Measurements from ENCODE around the gene REXO2.
A peak's percentile ranks its signal among the peaks of the same experiment; 100 is the strongest.

- TF ChIP-seq CTCF (conservative IDR thresholded peaks at IDR 0.05; ENCODE audit: low read depth, low read length), result peak; percentile 51
- peak; percentile 31; the same call in 1 of the 2 replicates for TF ChIP-seq FOS (IDR thresholded peaks at IDR 0.05; ENCODE audit: low read depth, low read length)
- peak; percentile 58 for TF ChIP-seq POLR2A (IDR thresholded peaks at IDR 0.05; ENCODE audit: low read depth, low read length)
- peak; percentile 81 for TF ChIP-seq BHLHE40 (IDR thresholded peaks at IDR 0.05; ENCODE audit: low read depth, low read length)
- 0 out of 2 replicates have a peak, but pooled peaks have one; percentile 18 for TF ChIP-seq SMC3 (IDR thresholded peaks at IDR 0.05; ENCODE audit: low read depth, low read length)
- TF ChIP-seq NFE2L2 (IDR thresholded peaks at IDR 0.05; ENCODE audit: low read depth, low read length), result no peak
- TF ChIP-seq RFX5 (IDR thresholded peaks at IDR 0.05; ENCODE audit: low read depth, low read length), result no peak
- TF ChIP-seq MXI1 (IDR thresholded peaks at IDR 0.05; ENCODE audit: borderline replicate concordance, low read depth, low read length), result peak; percentile 92; the same call in 1 of the 2 replicates
- peak; percentile 50; the same call in 1 of the 2 replicates for TF ChIP-seq USF2 (IDR thresholded peaks at IDR 0.05; ENCODE audit: low read depth, low read length)
- TF ChIP-seq, protein P1, sequence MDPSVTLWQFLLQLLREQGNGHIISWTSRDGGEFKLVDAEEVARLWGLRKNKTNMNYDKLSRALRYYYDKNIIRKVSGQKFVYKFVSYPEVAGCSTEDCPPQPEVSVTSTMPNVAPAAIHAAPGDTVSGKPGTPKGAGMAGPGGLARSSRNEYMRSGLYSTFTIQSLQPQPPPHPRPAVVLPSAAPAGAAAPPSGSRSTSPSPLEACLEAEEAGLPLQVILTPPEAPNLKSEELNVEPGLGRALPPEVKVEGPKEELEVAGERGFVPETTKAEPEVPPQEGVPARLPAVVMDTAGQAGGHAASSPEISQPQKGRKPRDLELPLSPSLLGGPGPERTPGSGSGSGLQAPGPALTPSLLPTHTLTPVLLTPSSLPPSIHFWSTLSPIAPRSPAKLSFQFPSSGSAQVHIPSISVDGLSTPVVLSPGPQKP (IDR thresholded peaks at IDR 0.05; ENCODE audit: borderline replicate concordance, low read depth, low read length), result no peak
- TF ChIP-seq CEBPB (IDR thresholded peaks at IDR 0.05; ENCODE audit: low read depth, low read length), result no peak
- peak; percentile 35 for TF ChIP-seq RCOR1 (IDR thresholded peaks at IDR 0.05; ENCODE audit: insufficient replicate concordance, low read length)
Observed at GRCh38 chr11:114439229-114440120, at the start of gene REXO2.
